Measurements from ENCODE around the gene FGB. TPM values are rescaled to one million over a fixed set of nuclear protein-coding genes. Genes with fewer than 3 reads are reported as not detected.

FGB gene
- total RNA-seq, 4 donors from 2014 or later = not detected

GRCh38 chr4:154614306-154614705 is 51.5 kb downstream of the FGB start:
- Histone ChIP-seq H3K4me1 (peaks cover 0 to 24% (median 7%) of the 10 kb centered on the region in 4 donors), H3K9me3 (no peaks in the 10 kb centered on the region), H3K36me3 (no peaks in the 10 kb centered on the region), H3K27me3 (no peaks in the 10 kb centered on the region), H3K4me3 (no peak overlapping the region), H3K27ac (no peak overlapping the region)
- intact Hi-C loops (cut with DNase I; ENCODE audit: low total_unique reads) (no loop called here), in situ Hi-C loops (cut with MboI; ENCODE audit: low pct_ligation_motif_present in 1 of 4, low pct_unique_long_range_greater_than_20kb in 1 of 4, low sequenced_read_pairs in 3 of 4) (loop anchor here in 1 of 4 donors (10.0 kb wide), 1 partner anchor 60 kb away; the partner anchor contains the start of gene PLRG1)
- DNase-seq = no peak
- TF ChIP-seq POLR2A (IDR thresholded peaks at IDR 0.05) = no peak
- no peak for TF ChIP-seq EP300 (IDR thresholded peaks at IDR 0.05; ENCODE audit: low read depth)
- no peak for TF ChIP-seq CTCF (IDR thresholded peaks at IDR 0.05)
- no peak for TF ChIP-seq POLR2AphosphoS5 (IDR thresholded peaks at IDR 0.05)

- Histone ChIP-seq H3K36me3 (no peaks in the 10 kb centered on the region), H3K27me3 (no peaks in the 10 kb centered on the region), H3K4me3 (no peak overlapping the region), H3K9me3 (no peaks in the 10 kb centered on the region), H3K27ac (no peak overlapping the region), H3K4me1 (peaks cover 0 to 24% (median 7%) of the 10 kb centered on the region in 4 donors)
- in situ Hi-C loops (cut with MboI; ENCODE audit: low pct_ligation_motif_present in 1 of 4, low pct_unique_long_range_greater_than_20kb in 1 of 4, low sequenced_read_pairs in 3 of 4) = loop anchor here in 3 of 4 donors (5.0 to 10.0 kb wide), 2 partner anchors 60 to 63 kb away; partner anchors contain the start of gene PLRG1 (in 3 of the 3)
- intact Hi-C loops (cut with DNase I; ENCODE audit: low total_unique reads) = no loop called here
- 76 to 81% methylated on average over 1 of the region's 1 CpG for WGBS, 2 donors (ENCODE audit: low coverage in 1 of 2)
- DNase-seq = no peak
- no peak for TF ChIP-seq POLR2A (IDR thresholded peaks at IDR 0.05)
These were observed 52.4 kb downstream of the FGB start for GRCh38 chr4:154615211-154615610.

- 56 to 71% methylated on average over 4 of the region's 4 CpGs for WGBS, 2 donors (ENCODE audit: low coverage in 1 of 2)
- Histone ChIP-seq H3K27me3 (no peaks in the 10 kb centered on the region), H3K4me3 (no peak overlapping the region), H3K9me3 (no peaks in the 10 kb centered on the region), H3K4me1 (peaks cover 0 to 24% (median 7%) of the 10 kb centered on the region in 4 donors), H3K27ac (no peak overlapping the region), H3K36me3 (no peaks in the 10 kb centered on the region)
- intact Hi-C loops (cut with DNase I; ENCODE audit: low total_unique reads) = no loop called here
- DNase-seq = no peak
- TF ChIP-seq CTCF (IDR thresholded peaks at IDR 0.05) (no peak), POLR2A (IDR thresholded peaks at IDR 0.05) (no peak), POLR2AphosphoS5 (IDR thresholded peaks at IDR 0.05) (no peak), EP300 (IDR thresholded peaks at IDR 0.05; ENCODE audit: low read depth) (no peak)
- in situ Hi-C loops (cut with MboI; ENCODE audit: low pct_ligation_motif_present in 1 of 4, low pct_unique_long_range_greater_than_20kb in 1 of 4, low sequenced_read_pairs in 3 of 4) = loop anchor here in 3 of 4 donors (5.0 to 10.0 kb wide), 2 partner anchors 61 to 64 kb away; partner anchors contain the start of gene PLRG1 (in 3 of the 3)
These were observed 53.5 kb downstream of the FGB start for GRCh38 chr4:154616287-154616686.

- 36 to 46% methylated on average over 1 to 2 of the region's 2 CpGs for WGBS, 2 donors (ENCODE audit: low coverage in 1 of 2)
- in situ Hi-C loops (cut with MboI; ENCODE audit: low pct_ligation_motif_present in 1 of 4, low pct_unique_long_range_greater_than_20kb in 1 of 4, low sequenced_read_pairs in 3 of 4) = loop anchor here in 3 of 4 donors (5.0 to 10.0 kb wide), 2 partner anchors 62 to 64 kb away; partner anchors contain the start of gene PLRG1 (in 3 of the 3)
- Histone ChIP-seq H3K9me3 (no peaks in the 10 kb centered on the region), H3K4me3 (no peak overlapping the region), H3K36me3 (no peaks in the 10 kb centered on the region), H3K27me3 (no peaks in the 10 kb centered on the region), H3K27ac (no peak overlapping the region), H3K4me1 (peaks cover 0 to 24% (median 7%) of the 10 kb centered on the region in 4 donors)
- no peak for DNase-seq
- no peak for TF ChIP-seq POLR2A (IDR thresholded peaks at IDR 0.05)
- no peak for TF ChIP-seq EP300 (IDR thresholded peaks at IDR 0.05; ENCODE audit: low read depth)
- no peak for TF ChIP-seq CTCF (IDR thresholded peaks at IDR 0.05)
- no peak for TF ChIP-seq POLR2AphosphoS5 (IDR thresholded peaks at IDR 0.05)
- intact Hi-C loops (cut with DNase I; ENCODE audit: low total_unique reads) = no loop called here
These were observed 53.9 kb downstream of the FGB start for GRCh38 chr4:154616731-154617130.

Measured in transverse colon (tissue), 4 donors.